Activated B cell treated with CpG ODN at 0.5 μM for 24 hours (primary cell): ENCODE data around the gene CSMD2. TPM values are rescaled to one million over a fixed set of nuclear protein-coding genes. Genes with fewer than 3 reads are reported as not detected.

Source experiments
- ATAC-seq: fragments of 200-7000 bp; cut with Tn5 transposase; one replicate; pipeline ENCODE4 v1.10.0; 2021; ENCODE audit warnings: low read depth, mild to moderate bottlenecking, moderate library complexity
- CTCF ChIA-PET: fragments of 350-600 bp; sonication (Branson Sonifier 250); formaldehyde crosslinking; loops from one replicate; lab custom pipeline; 2021; ENCODE audit warnings: antibody characterized with exemption; lab: Charles Lee
- POLR2A ChIA-PET: fragments of 350-600 bp; sonication (Branson Sonifier 250); formaldehyde crosslinking; loops from one replicate; lab custom pipeline; 2021; ENCODE audit warnings: antibody characterized with exemption; lab: Charles Lee
- DNase-seq: peaks from one replicate; pipeline ENCODE4 v3.0.0; 2022
- H3K27ac Mint-ChIP-seq: one replicate; pipeline ENCODE4 v1.8.0; 2020; ENCODE audit warnings: mixed read lengths
- H3K27me3 Mint-ChIP-seq: one replicate; pipeline ENCODE4 v1.8.0; 2021; ENCODE audit warnings: mixed read lengths
- H3K36me3 Mint-ChIP-seq: one replicate; pipeline ENCODE4 v1.8.0; 2021; ENCODE audit warnings: low read depth, mixed read lengths
- H3K4me1 Mint-ChIP-seq: one replicate; pipeline ENCODE4 v1.8.0; 2021; ENCODE audit warnings: mixed read lengths
- H3K4me3 Mint-ChIP-seq: one replicate; pipeline ENCODE4 v1.8.0; 2020; ENCODE audit warnings: mild to moderate bottlenecking, mixed read lengths
- H3K9me3 Mint-ChIP-seq: one replicate; pipeline ENCODE4 v1.8.0; 2020; ENCODE audit warnings: mixed read lengths
- intact Hi-C: fragments of 100-400 bp; cut with micrococcal nuclease; formaldehyde crosslinking; loops from one replicate; pipeline ENCODE4 v1.15.1; 2024
- total RNA-seq: library from RNA; stranded (reverse); gene quantifications from 2 replicates; pipeline ENCODE4 v1.2.3, GENCODE V29; 2022
- TF ChIP-seq, protein P1 (sequence below): fragments of 200-600 bp; IDR thresholded peaks from one replicate; pipeline ENCODE4 v1.8.0; 2022; ENCODE audit warnings: antibody characterized with exemption, mild to moderate bottlenecking

CSMD2 gene
- total RNA-seq, 1 donor from 2014 or later = not detected

DNA sequence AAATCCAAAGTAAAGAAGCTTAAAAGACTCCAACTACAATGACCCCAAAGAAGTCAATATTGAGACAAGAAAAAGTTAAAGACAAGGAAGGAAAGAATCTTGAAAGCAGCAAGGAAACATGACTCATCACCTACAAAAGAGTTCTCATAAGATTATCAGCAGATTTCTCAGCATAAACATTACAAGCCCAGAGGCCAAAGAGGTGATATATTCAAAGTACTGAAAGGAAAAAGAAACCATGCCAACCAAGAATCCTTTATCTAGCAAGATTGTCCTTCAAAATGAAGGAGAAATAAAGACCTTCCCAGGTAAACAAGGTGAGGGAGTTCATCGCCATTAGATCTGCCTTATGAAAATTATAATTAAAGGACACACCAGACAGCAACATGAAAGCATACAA is 49.8 kb downstream of the CSMD2 start:
- TF ChIP-seq, protein P1, sequence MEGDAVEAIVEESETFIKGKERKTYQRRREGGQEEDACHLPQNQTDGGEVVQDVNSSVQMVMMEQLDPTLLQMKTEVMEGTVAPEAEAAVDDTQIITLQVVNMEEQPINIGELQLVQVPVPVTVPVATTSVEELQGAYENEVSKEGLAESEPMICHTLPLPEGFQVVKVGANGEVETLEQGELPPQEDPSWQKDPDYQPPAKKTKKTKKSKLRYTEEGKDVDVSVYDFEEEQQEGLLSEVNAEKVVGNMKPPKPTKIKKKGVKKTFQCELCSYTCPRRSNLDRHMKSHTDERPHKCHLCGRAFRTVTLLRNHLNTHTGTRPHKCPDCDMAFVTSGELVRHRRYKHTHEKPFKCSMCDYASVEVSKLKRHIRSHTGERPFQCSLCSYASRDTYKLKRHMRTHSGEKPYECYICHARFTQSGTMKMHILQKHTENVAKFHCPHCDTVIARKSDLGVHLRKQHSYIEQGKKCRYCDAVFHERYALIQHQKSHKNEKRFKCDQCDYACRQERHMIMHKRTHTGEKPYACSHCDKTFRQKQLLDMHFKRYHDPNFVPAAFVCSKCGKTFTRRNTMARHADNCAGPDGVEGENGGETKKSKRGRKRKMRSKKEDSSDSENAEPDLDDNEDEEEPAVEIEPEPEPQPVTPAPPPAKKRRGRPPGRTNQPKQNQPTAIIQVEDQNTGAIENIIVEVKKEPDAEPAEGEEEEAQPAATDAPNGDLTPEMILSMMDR = no peak
- peaks cover 3% of the 10 kb centered on the region for H3K4me1 Mint-ChIP-seq
- H3K27me3 Mint-ChIP-seq = no peaks in the 10 kb centered on the region
- no peak overlapping the region for H3K4me3 Mint-ChIP-seq
- peaks cover 23% of the 10 kb centered on the region for H3K9me3 Mint-ChIP-seq
- POLR2A ChIA-PET = no interaction called here
- H3K36me3 Mint-ChIP-seq = no peaks in the 10 kb centered on the region
- no peak for DNase-seq
- no peak overlapping the region for H3K27ac Mint-ChIP-seq
- CTCF ChIA-PET = no interaction called here
- no peak for ATAC-seq
- intact Hi-C loops = no loop called here

DNA sequence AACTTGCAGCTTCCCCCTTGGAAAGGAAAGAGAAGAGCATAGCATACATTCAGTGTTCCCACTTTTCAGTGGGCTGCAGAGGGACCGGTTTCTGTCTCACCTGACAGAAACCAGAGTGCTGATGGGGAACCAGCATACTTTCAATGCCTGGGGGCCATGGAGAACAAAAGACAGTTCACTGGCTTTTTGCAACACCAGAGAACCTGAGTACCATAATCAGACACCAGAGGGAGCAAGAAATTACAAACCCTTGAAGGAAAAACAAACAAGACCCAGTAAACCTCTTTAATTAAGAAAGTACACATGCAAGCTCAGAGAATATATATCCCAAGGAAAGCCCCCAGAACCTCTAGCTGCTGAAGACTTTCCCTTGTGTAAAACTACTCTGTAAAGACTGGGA is 51.1 kb downstream of the CSMD2 start:
- H3K4me3 Mint-ChIP-seq = no peak overlapping the region
- ChIA-PET POLR2A (interaction anchor here (0.7 kb wide), 2 partner anchors 10 to 16 kb away, joined by 3 read pairs; no protein-coding TSS in a partner anchor), CTCF (no interaction called here)
- peaks cover 3% of the 10 kb centered on the region for H3K4me1 Mint-ChIP-seq
- no peaks in the 10 kb centered on the region for H3K27me3 Mint-ChIP-seq
- H3K9me3 Mint-ChIP-seq = peaks cover 19% of the 10 kb centered on the region
- TF ChIP-seq, protein P1 = no peak
- intact Hi-C loops = no loop called here
- no peaks in the 10 kb centered on the region for H3K36me3 Mint-ChIP-seq
- DNase-seq = no peak
- no peak for ATAC-seq
- H3K27ac Mint-ChIP-seq = no peak overlapping the region

DNA sequence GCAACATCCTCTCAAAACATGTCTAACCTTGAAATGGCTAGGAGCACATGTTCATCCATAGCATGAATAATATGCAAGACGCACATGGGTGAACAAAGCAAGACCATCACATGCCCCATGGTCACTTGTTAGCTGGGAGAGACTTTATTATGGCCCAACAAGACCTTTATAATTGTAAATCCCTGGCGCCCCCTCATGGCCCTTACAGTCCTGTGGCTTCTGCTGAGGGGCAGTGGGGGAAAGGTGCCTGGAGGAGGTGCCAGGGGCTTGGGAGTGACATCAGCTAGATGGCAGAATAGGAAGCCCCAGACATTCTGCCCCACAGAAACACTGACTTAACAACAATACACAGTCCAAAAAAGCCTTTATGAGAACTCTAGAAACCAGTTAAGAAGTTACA is 51.7 kb downstream of the CSMD2 start:
- ATAC-seq (no peak), DNase-seq (no peak)
- Mint-ChIP-seq H3K4me3 (no peak overlapping the region), H3K36me3 (no peaks in the 10 kb centered on the region), H3K9me3 (peaks cover 18% of the 10 kb centered on the region), H3K27me3 (no peaks in the 10 kb centered on the region), H3K4me1 (peaks cover 3% of the 10 kb centered on the region), H3K27ac (no peak overlapping the region)
- POLR2A ChIA-PET = no interaction called here
- CTCF ChIA-PET = no interaction called here
- TF ChIP-seq, protein P1 = no peak
- intact Hi-C loops = no loop called here

DNA sequence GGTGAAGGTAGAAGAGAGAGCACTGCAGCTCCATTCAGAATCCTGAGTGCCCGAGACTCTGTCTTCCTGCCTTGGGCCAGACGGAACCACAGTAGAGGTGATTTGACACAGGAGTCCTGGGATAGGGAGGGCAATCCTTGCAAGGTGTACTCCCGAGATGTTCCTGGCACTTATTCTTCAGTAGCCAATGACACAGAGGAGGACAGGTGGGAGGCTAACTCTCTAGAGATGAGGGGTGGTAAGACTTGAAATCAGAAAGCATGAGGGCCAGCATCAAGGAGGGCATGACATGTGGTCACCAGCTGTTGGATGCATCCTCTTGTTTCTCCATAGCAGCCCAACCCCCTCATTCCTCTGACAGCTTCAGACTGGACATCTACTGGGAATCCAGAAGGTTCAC is 56.3 kb downstream of the CSMD2 start:
- H3K27me3 Mint-ChIP-seq = peaks cover 4% of the 10 kb centered on the region
- no peak for ATAC-seq
- H3K4me3 Mint-ChIP-seq = no peak overlapping the region
- DNase-seq = no peak
- H3K4me1 Mint-ChIP-seq = peaks cover 3% of the 10 kb centered on the region
- H3K9me3 Mint-ChIP-seq = no peaks in the 10 kb centered on the region
- no peak overlapping the region for H3K27ac Mint-ChIP-seq
- ChIA-PET CTCF (no interaction called here), POLR2A (no interaction called here)
- no peaks in the 10 kb centered on the region for H3K36me3 Mint-ChIP-seq
- TF ChIP-seq, protein P1 = no peak
- intact Hi-C loops = no loop called here

DNA sequence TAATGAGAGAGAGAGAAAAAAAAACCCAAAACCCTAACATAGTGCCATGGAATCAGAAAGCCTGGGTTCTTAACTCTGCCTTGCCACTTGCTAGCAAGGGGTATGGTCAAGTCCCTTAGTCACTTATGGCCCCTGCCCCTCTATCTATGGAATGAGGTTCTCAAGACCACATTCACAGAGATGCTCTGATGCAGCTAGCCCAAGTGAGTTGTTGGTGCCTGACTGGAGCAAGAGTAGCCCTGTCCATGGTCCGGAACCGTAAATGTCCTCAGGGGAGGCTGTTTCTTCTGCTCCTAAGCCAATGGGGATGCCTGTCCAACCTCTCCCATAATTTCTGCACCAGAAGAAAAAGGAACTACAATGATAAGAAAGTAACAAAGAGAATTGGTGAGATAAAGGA is 56.8 kb downstream of the CSMD2 start:
- H3K36me3 Mint-ChIP-seq = no peaks in the 10 kb centered on the region
- H3K9me3 Mint-ChIP-seq = no peaks in the 10 kb centered on the region
- H3K27me3 Mint-ChIP-seq = peaks cover 4% of the 10 kb centered on the region
- DNase-seq = no peak
- no peak for ATAC-seq
- intact Hi-C loops = no loop called here
- H3K4me3 Mint-ChIP-seq = no peak overlapping the region
- H3K27ac Mint-ChIP-seq = no peak overlapping the region
- H3K4me1 Mint-ChIP-seq = peaks cover 3% of the 10 kb centered on the region
- ChIA-PET CTCF (no interaction called here), POLR2A (no interaction called here)
- TF ChIP-seq, protein P1 = no peak
